HG03460 (cell line): ENCODE data around the gene GLE1.
"Not testable (repeated sequence)": the region's sequence is repeated elsewhere in the genome, so short reads cannot be mapped to it uniquely, and the experiment has no call there.

Experiments used
- ATAC-seq: cut with Tn5 transposase; IDR thresholded peaks from one replicate; pipeline ENCODE4 v1.9.1; 2021; ENCODE audit not compliant: unreplicated experiment

Gene GLE1

DNA sequence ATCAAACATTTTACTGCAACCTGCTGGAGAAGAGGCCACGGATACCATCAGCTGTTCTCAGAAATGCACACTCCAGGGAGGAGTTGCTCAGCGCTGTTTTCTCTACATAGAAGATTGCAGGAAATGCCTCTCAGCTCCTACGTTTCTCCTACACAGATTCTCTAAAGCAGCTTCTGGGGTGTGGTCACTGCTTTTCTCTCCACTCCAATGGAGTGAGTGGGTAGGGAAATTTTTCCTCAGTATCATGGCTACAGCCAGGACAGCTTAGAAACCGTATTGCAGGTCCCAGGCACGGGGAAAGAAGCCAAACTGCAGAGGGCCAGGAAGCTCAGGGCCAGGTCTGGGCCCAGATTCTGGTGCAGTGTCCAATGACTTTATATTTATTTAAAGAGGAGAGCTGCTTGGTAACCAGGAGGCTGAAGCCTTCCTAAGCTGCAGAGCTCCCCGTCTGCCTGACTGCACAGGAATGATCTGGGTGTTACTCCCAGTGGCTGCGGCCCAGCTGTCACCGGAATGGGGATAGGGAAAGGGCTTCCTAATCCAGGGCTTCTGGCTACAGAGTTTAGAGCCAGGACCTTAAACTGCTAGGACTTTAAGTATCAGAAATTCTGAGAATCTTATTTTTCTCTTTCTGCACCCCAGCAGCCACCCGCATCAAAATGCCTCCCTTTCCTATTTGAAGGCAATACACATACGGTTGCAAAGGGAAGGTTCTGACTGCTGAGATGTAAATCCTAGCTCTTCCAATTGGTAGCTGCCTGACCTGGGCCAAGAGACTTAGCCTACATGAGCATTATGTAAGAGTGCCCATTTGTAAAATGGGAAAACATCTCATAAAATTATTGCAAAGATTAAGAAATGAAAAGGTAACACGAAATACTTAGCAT, 46.5 kb downstream of the GLE1 start:
- ATAC-seq: no peak

DNA sequence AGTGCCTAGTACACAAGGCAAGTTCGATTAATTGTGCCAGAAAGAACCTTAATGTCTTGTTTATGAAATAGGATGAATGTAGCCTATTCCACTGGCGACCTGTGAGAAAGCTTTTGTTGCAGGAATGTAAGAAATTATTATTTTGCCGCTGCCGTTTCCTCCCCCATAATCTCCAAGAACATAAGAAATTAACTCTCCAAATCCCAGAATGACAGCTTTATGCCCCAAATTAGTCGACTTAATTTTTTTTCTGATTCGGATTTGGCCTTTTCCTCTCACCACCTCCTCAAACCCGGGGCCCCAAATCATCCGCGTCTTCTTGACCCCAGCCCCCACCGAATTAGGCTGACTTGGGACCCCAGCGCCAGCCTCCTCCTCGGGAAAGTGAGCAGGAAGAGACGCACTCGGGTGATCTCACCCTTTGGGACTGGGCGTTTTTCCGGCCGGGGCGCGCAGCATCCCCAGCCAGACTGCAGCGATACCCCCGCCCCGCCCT, 47.2 kb downstream of the GLE1 start:
- no peak for ATAC-seq

DNA sequence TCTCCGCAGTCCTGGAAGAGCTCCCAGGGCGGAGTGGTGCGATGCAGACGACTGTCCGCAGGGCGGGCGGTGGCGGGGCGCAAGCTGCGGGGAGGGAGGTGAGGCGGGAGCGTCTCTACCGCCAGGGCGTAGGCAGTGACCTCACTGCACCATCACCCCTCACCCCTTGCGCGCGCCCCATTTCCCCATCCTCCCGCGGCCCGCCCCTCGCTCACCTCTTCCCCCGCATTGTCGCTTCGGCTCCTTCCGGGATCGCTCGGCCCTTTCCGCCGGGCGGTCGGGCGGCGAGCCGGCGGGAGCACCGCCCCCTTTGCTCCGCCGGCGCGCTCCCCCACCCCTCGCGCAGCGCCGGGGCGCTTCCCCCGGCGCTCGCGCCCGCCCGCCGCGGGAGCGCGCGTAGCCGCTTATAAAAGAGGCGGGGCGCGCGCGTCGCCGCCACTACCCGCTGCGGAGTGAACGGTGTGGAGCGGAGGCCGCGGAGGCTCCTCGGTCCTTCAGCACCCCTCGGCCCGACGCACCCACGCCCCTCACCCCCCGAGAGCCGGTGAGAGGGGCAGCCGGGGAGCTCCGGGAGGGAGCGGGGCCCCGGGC, 47.7 kb downstream of the GLE1 start, which contains the start of gene SPTAN1:
Gene SPTAN1 (plus strand): TSS at position 435 of the 591 bp plus-strand sequence. CDS start 14,154 bp downstream, outside the sequence.
- peak; percentile 66 for ATAC-seq

DNA sequence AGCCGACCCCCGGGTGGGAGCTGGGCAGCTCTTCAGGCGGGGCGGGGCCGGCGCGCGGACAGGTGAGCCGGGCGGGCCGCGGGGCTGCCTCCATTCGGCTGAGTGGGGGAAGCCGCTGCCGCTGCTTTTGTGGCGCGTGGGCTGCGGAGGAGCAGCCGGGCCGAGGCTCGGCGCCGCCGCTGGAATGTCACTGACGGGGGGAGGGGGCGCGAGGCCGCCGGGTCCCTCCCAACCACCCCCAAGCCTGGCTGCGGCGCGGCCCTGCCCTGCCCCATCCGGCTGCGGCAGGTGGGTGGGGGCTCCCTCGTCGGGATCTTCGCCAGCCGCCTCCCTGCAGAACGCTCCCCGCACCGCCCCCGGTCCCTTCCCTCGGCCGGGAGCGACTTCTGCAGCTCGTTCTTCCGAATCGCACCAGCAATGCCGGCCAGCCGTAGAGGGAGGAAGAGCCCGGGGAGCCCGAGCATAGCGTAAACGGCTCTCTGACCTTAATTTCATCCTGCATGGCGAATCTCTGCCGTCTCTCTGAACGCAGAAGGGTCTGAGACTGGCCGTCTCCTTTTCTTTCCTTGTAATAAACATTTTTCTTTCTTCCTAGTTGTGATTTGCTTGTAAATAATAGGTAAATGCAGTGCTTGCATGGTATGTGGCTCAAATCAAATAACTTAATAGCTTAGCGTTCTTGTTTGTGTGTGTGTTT, 48.4 kb downstream of the GLE1 start:
- peak; percentile 39 for ATAC-seq

DNA sequence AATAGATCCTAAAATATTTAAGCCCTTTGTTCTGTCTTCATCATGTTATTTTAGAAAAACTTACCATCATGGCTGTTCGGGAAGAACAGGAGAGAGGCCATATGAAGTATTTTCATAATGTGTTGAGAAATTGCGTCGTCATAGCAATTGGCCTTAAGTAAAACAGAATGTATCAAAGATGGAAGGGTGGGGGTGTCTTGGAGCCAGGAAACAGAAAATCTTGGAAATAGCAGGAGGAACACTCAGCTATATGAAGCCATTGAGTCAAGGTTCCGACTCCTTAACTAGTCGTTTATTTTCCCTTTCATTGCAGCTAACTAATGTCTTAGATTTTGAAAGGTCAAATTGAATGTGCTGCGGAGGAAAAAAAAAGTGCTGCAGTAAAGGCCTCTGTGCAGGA, 49.2 kb downstream of the GLE1 start:
- ATAC-seq: no peak

DNA sequence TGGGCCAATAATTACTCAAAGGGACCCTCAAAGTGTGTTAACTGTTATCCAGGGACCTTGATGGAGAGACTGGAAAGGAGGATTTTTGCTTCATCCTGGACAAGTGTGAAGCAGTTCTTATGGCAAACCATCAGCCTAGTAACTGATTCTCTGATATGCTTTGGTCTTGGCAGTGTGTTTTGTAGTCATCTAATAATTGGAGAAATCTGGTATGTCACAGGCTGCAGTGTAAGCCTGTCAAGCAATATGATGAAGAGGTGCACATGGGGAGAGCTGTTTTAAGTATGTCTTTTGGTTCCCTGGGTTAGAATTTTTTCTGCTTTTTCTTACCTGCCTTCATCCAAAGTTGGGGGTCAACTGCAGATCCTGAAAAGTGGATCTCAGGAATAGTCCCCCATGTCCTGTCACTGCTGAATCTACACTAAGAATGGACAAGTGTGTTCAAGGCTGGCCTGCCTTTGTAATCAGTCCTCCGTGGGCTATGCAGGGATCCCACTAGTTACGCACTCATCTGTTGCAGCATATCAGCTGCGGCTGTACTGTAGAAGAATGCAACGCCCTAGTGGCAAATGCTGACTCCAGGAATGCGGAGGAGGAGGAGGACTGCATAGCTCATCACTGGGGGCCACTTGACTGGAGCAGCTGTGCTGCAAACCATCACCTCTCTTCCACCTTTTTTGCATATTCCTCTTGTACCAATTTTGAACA, 49.8 kb downstream of the GLE1 start:
- no peak for ATAC-seq

DNA sequence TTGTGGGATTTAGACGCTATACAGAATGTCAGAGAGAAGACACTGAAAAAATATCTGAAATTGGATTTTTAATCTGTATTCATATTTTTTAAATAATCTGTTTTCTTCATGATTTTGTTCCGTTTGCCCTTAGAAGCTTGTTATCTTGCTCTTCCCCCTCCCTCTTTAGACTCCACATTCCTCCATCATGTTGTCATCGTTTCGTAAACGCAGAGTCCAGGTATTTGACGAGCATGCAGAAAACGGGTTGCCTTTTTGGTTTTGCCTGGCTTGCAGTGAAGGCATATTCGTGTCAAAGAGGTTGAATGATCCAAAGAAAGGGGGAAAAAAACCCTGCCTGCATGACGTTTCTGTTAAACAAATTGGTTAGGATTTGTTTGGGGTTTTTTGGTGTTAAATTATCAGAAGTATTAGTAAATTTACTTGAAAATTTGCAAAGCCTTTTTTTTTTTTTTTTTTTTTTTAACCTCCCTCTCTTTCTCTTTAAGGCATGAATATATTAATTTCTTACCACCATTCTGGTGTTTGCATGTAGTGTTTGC, 50.7 kb downstream of the GLE1 start:
- ATAC-seq: no peak

DNA sequence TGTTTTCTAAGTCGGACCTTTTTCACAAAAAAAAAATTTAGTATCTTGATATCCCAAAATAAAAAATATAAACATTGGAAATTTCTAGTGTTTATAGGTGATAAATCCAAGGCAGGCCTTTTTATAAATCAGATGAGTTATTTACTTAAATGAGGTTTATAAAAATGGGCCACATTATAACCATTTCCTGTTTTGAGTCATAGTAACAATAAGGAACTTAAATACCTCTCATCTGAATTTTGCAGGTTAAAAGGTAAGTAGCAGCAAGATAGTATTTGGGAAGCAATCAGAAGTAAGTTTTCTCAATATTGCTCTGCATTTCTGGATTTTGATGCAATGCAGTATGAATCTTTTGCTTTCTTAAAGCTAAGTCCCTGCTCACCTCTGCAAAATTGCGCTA, 51.8 kb downstream of the GLE1 start:
- no peak for ATAC-seq

DNA sequence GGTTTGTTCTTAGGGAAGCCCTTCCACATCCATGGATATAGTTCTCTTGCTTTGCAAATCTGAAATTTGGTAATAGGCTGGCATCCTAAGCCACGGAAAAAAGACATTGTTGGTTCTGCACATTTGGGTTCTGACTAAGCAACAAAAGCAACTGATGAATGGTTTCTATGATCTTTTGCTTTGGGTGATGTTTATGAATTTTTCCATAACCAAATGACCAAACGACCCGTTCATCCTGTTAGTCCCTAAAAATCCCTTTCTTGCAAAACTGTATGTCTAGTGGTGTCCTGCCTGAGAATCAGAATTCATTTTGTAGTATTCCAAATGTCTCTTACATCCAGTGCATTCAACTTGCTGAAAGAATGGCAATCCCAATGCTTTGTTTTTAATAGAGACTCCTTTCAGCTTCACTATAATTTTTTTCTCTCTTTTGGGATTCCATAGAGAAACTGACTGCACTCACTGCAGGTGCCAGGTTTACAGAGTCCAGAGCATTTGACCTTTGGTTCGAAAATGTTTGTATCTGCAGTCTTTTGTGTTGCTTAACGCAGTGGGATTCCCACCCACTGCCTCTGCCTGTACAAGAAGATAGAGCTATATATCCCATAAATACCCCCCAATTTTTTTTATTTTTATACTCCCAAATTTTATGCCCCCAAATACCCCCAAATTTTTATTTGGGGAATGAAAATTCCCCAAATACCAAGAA, 52.6 kb downstream of the GLE1 start:
- no peak for ATAC-seq

DNA sequence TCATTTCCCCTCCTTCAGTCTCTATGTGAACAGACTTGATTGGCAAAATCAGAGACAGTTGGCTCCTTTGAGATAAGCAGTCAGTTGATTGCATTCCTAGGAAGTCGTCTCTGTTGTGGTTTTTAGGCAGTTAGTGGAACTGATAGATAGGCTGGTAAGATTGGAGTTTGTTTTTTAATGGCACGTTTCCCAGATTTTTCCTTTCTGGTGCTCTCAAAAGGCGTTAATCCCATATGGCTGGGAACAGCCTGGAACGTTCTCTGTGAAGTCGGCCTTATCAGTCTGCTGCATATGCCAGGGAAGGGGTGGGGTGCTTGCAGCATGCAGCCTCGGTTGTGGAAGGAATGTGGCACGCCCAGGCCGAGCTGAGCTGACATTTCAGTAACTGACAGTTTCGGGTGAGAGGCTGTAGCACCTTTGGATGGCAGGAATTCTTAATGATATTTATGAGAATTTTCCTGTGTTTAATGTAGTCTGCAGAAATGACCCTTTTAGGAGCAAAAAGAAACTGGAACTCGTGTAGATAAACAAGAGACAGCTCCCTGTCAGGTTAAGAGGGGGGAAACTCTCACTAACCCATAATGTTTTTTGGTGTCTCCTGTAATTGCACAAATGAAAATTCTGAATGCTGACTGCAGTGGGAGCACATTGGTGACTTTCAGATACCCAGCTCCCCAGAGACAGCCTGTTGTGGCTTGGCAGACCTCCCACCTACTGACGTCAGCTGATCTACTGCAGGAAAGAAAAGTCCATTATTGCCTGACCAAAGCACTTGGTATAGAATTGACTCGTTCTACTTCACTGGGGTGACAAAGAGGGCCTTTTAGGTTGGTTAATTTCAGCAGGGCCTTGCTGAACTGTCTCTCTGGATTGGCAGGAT, 54.2 kb downstream of the GLE1 start:
- peak; percentile 72 for ATAC-seq

DNA sequence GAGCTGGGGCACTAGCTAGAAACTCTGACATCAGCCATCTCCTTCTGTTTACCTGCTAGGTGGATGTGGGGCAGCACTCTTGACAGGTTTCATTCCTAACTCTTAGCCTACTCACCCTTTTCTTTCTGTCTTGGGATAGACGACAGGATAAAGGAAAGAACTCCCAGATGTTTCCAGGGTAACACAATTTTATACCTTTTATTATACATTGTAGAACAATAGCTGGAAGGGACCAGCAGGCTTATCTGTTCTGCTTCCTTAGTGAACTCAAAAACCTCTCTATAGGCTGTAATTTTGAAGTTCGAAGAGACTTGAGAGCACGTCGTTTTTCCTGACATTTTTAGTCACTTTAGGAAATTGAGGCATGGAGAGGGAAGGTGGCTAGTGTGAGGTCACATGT, 61.1 kb downstream of the GLE1 start:
- ATAC-seq: no peak

DNA sequence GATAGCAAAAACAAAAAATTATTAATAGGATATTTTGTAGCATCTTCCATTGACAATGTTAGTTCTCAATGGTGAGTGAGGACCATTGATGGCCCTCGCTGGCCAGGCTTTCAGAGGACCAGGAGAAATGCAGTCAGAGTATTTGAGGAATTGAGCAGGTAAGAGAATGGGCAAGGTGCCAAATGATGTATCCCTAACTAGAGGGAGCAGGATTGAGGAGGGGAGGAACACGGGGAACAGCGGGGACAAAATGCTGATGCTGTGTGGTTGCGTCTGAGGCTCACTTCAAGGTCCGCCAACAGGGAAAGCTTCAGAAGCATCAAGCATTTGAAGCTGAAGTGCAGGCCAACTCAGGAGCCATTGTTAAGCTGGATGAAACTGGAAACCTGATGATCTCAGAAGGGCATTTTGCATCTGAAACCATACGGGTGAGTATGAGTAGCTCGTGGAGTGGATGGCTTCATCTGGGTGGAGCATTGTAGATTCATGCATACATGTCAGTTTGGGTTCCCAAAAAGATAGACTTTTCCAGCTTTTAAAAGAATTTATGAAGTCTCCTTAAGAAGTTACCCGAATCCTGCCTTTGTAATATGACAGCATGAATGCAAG, 64.1 kb downstream of the GLE1 start:
- no peak for ATAC-seq

DNA sequence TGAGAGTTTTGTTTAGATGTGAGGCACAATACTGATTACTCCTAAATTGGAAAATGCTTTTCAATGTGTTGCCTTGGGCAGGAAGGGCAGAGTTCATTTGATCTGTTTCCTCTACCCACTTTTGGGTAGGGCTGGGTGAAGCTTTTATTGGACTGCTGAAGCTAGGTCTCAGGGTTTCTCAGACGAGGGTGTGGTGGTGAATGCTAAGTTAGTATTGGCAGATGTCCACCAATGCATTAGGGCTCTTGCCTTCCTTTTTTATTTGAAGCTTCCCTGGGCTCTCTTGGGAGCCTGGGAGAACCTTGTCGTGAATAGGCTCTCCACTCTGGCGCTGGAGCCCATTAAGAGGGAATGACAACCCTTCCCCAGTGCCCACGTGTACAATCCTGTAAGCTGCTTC, 71.0 kb downstream of the GLE1 start:
- no peak for ATAC-seq

DNA sequence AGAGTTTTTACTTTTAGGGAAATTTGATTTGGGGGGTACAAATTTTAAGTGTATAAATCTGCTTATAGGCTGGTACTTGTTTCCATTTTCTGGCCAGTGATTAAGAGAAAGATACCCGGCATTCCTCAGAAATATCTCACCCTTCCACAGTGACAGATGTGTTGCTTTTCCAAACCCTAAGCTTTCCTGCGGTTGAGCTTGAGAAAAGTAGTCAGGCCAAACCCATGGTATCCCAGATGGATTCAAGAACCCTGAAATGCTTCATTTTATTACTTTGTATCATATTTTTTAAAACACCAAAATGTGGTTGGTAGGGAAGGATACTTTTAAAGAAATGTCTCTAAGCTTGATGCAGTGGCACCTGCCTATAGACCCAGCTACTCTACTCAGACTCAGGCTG, 71.4 kb downstream of the GLE1 start:
- ATAC-seq: no peak

DNA sequence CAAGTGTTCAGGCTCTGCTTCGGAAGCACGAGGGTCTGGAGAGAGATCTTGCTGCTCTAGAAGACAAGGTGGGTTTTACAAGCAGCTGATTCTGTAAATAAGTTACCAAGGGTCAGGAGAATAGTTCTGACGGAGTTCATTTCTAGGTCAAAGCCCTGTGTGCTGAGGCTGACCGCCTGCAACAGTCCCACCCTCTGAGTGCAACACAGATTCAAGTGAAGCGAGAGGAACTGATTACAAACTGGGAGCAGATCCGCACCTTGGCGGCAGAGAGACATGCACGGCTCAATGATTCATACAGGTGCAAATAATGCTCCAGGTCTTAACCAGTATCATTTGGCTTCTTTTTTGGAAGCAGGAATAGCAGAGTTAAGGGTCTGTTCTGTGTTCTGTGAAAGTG, 72.7 kb downstream of the GLE1 start:
- ATAC-seq: no peak

DNA sequence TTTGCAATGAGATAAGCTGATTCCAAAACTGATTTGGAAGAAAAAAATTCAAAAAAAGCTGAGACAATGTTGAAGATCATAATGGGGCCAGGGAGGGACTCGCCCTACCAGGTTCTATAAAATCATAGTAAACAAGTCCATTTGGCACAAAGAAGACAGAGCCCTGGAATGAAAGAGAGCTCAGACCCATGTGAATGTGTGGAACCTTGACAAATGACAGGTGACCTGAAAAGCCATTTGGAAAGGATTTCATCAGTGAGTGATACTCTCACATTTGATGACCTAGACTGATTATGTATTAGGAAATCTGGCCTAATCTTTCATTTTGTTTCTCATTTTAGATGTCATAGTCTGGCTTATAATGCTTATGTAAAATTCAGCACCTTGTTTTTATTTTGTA, 74.7 kb downstream of the GLE1 start:
- no peak for ATAC-seq

DNA sequence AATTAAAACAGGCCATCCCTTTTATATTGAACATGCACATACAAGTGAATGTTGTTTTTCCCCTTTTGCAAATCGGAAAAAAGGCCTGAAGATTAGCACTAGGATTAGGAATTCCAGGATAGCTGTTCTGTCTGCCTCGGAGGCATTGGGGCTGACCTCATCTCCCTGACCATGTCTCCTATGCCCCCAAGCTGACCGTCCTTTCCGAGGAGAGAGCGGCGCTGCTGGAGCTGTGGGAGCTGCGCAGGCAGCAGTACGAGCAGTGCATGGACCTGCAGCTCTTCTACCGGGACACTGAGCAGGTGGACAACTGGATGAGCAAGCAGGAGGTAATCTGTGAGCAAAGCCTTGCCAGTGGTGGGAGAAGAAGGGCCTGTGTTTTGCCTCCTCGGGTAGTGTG, 76.2 kb downstream of the GLE1 start:
- no peak for ATAC-seq

DNA sequence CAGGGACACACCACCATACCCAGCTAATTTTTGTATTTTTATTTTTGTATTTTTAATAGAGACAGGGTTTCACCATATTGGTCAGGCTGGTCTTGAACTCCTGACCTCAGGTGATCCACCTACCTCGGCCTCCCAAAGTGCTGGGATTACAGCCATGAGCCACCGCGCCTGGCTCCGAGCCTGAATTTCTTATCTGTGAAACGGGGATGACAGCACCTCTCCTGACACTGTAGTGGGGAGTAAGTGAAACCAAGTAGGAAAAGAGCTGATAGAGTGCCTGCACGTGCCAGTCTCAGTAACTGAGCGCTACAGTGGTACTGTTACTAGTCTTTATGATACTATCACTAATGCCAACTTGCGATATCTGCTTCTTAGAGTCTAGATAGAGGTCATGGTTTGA, 80.6 kb downstream of the GLE1 start:
- not testable (repeated sequence) for ATAC-seq

DNA sequence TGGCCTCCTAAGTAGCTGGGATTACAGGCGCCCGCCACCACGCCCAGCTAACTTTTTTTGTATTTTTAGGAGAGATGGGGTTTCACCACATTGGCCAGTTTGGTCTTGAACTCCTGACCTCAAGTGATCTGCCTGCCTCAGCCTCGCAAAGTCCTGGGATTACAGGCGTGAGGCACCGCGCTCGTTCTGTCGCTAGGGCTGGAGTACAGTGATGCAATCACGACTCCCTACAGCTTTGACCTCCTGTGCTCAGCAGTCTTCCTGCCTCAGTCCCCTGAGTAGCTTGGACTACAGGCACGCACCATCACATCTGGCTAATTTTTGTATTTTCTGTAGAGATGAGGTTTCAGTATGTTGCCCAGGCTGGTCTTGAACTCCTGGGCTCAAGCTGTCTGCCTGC, 82.4 kb downstream of the GLE1 start:
- not testable (repeated sequence) for ATAC-seq
